ENCODE data around the gene GUCA2A. TPM values are rescaled to one million over a fixed set of nuclear protein-coding genes. Genes with fewer than 3 reads are reported as not detected.

GUCA2A gene
- total and polyA plus RNA-seq, 9 of the 15 experiments (the other 6 are each of a cell fraction or from before 2014, with no cell fraction given) = not detected

- Histone ChIP-seq H3K9me1 (ENCODE audit: control insufficient read depth, insufficient read depth, low read length) (no peaks in the 10 kb centered on the region), H3K9ac (ENCODE audit: insufficient read depth in 1 of 2, low read depth in 2 of 2, low read length in 2 of 2) (no peak overlapping the region), H3K27ac (ENCODE audit: extremely low read depth, low read depth, low read length) (no peak overlapping the region), H3K4me1 (replicated peaks in 1 of 2; ENCODE audit: control insufficient read depth in 2 of 2, insufficient read depth in 2 of 2, low read length in 2 of 2) (no peaks in the 10 kb centered on the region), H3K4me3 (no peak overlapping the region), H3K79me2 (ENCODE audit: control insufficient read depth, insufficient read depth, low read length) (no peaks in the 10 kb centered on the region), H4K20me1 (replicated peaks; ENCODE audit: control insufficient read depth, insufficient read depth, low read length) (no peaks in the 10 kb centered on the region), H3K4me2 (ENCODE audit: insufficient read depth, low read length) (no peak overlapping the region), H3K9me3 (replicated peaks; ENCODE audit: control insufficient read depth, insufficient read depth, low read depth, low read length) (no peaks in the 10 kb centered on the region), H3K27me3 (ENCODE audit: control insufficient read depth in 2 of 2, insufficient read depth in 2 of 2, low read length in 2 of 2) (peaks cover 24 to 47% of the 10 kb centered on the region in 2 experiments; a peak in 4 of 5 replicates), H3K36me3 (ENCODE audit: control insufficient read depth, insufficient read depth, low read length) (no peaks in the 10 kb centered on the region), H2AFZ (ENCODE audit: low read depth, low read length) (no peak overlapping the region)
- in situ Hi-C loops (cut with MboI) (loop anchor here (25.0 kb wide), 1 partner anchor 321 kb away; no protein-coding TSS in a partner anchor), intact Hi-C loops (cut with micrococcal nuclease) (loop anchor here (10.0 kb wide), 1 partner anchor 319 kb away; no protein-coding TSS in a partner anchor)
- ChIA-PET POLR2A (interaction anchor here (0.5 to 0.7 kb wide), 2 partner anchors 274 to 389 kb away, joined by 3 read pairs; no protein-coding TSS in a partner anchor), CTCF (ENCODE audit: low intra/inter-chr PET ratio) (no interaction called here)
- ATAC-seq = no peak
- no peak for DNase-seq (ENCODE audit: extremely low read depth in 1 of 4, low spot score in 3 of 4)
- 0% methylated on average over 5 of the region's 5 CpGs for WGBS (ENCODE audit: insufficient coverage, low coverage, missing lambda C conversion rate)
- TF ChIP-seq RHOXF2B (CRISPR knock-in tag; conservative IDR thresholded peaks at IDR 0.05) = no peak
- no peak for TF ChIP-seq ZMIZ1 (IDR thresholded peaks at IDR 0.05; ENCODE audit: low read depth in 2 of 2, low read length in 2 of 2)
- TF ChIP-seq ZNF318 (IDR thresholded peaks at IDR 0.05; ENCODE audit: borderline replicate concordance in 1 of 2, low read depth in 1 of 2) = no peak
- no peak for FAIRE-seq
- BruUV-seq (replicated peaks) = no TSS peak
Observed at GRCh38 chr1:42133390-42133789, 31.2 kb downstream of the GUCA2A start.

Measured in K562 (cell line).